Aorta (tissue), 5 donors: ENCODE results near the gene PNPLA2. TPM values are rescaled to one million over a fixed set of nuclear protein-coding genes. Genes with fewer than 3 reads are reported as not detected.

Experiments used
- ATAC-seq: fragments of 200-7000 bp; cut with Tn5 transposase; one replicate; pipeline ENCODE4 v1.9.1; 2022; ENCODE audit warnings: moderate library complexity; ENCODE audit not compliant: low FRiP score
- DNase-seq, 2 donors: peaks; one replicate each; pipeline ENCODE4 v3.0.0-alpha.2; 2020
- H3K27ac ChIP-seq, 2 donors: one replicate each; pipeline ENCODE4 v1.5.1; 2013; ENCODE audit warnings: low read length in 2 of 2, mild to moderate bottlenecking in 2 of 2, moderate library complexity in 2 of 2, control low read depth in 1 of 2, inconsistent platforms in 1 of 2, low read depth in 1 of 2
- H3K27me3 ChIP-seq, 2 donors: one replicate each; pipeline ENCODE4 v1.6.1; 2013; ENCODE audit warnings: control low read depth in 1 of 2, low read length in 1 of 2, mild to moderate bottlenecking in 1 of 2, moderate library complexity in 1 of 2; ENCODE audit not compliant: insufficient read depth in 2 of 2, control insufficient read depth in 1 of 2
- H3K36me3 ChIP-seq, 2 donors: one replicate each; pipeline ENCODE4 v1.6.1; 2013; ENCODE audit warnings: control low read depth in 1 of 2, low read length in 1 of 2, mild to moderate bottlenecking in 1 of 2; ENCODE audit not compliant: insufficient read depth in 2 of 2, control insufficient read depth in 1 of 2
- H3K4me1 ChIP-seq, 2 donors: one replicate each; pipeline ENCODE4 v1.6.1; 2013; ENCODE audit warnings: low read length in 2 of 2, control low read depth in 1 of 2, mild to moderate bottlenecking in 1 of 2, moderate library complexity in 1 of 2; ENCODE audit not compliant: insufficient read depth in 2 of 2, control insufficient read depth in 1 of 2
- H3K4me3 ChIP-seq, 2 donors: one replicate each; pipeline ENCODE4 v1.5.1; 2013; ENCODE audit warnings: low read length in 2 of 2, control low read depth in 1 of 2, mild to moderate bottlenecking in 1 of 2
- H3K9me3 ChIP-seq: one replicate; pipeline ENCODE4 v1.6.1; 2013; ENCODE audit warnings: mild to moderate bottlenecking, low read length; ENCODE audit not compliant: control insufficient read depth
- WGBS, 2 donors: extraction: QIAGEN DNeasy Blood & Tissue Kit; methylation state at CpG; one replicate each; pipeline ENCODE4 v1.1.7; 2013; 5-methylcytosine and 5-hydroxymethylcytosine counted together
- intact Hi-C, 2 donors: fragments of 100-400 bp; cut with DNase I; formaldehyde crosslinking; loops; one replicate each; pipeline versions ENCODE4 v1.14.2 to v1.15.0; 2022
- polyA plus RNA-seq, 2 donors: library from polyadenylated mRNA; stranded (reverse); fragments of 200-250 nt; gene quantifications; one replicate each; pipeline ENCODE4 v1.2.3, GENCODE V29; 2013
- total RNA-seq, 2 donors: library from RNA; stranded (reverse); fragmentation: NEBNext Ultra II Directional; extraction: Animal tissue kit (Norgen Biotek cat#: 25700); gene quantifications; one replicate each; pipeline ENCODE4 v1.2.1, GENCODE V29; 2021
- donor health status: healthy with polysubstance abuse.
- donor health status: Bipolar disorder and iron deficiency.
- donor health status: DM: no; HTN: no; CAD: no.
- donor health status: DM: no; HTN: no; CAD: no.
- donor health status: DM: yes; HTN: yes; CAD: no.

Gene PNPLA2
- total and polyA plus RNA-seq, 4 donors, result 33.7 to 240 (median 118) TPM

GRCh38 chr11:849104-849824, 30.6 kb downstream of the PNPLA2 start:
- H3K4me1 ChIP-seq, result no peaks in the 10 kb centered on the region
- H3K4me3 ChIP-seq, result peak overlapping the region; percentile 23 to 42
- H3K36me3 ChIP-seq, result no peaks in the 10 kb centered on the region
- no peaks in the 10 kb centered on the region for H3K27me3 ChIP-seq
- H3K27ac ChIP-seq, result no peak overlapping the region
- intact Hi-C loops, result loop anchor here (2.0 to 5.0 kb wide), 3 partner anchors 63 to 202 kb away; partner anchors contain the start of gene CHID1 (in 1 of the 2)
- 5 to 7% methylated on average over 54 to 71 of the region's 71 CpGs for WGBS, 2 donors
- no peaks in the 10 kb centered on the region for H3K9me3 ChIP-seq
- DNase-seq (no peak), ATAC-seq (no peak)

- ATAC-seq, result no peak
- Histone ChIP-seq H3K4me3 (peak overlapping the region; percentile 23 to 42), H3K27me3 (no peaks in the 10 kb centered on the region), H3K27ac (no peak overlapping the region), H3K4me1 (no peaks in the 10 kb centered on the region), H3K9me3 (no peaks in the 10 kb centered on the region), H3K36me3 (no peaks in the 10 kb centered on the region)
- intact Hi-C loops, result loop anchor here (2.0 to 5.0 kb wide), 3 partner anchors 62 to 201 kb away; partner anchors contain the start of gene CHID1 (in 1 of the 2)
- WGBS, 2 donors, result 12 to 15% methylated on average over 42 to 97 of the region's 97 CpGs
- no peak for DNase-seq
Observed at GRCh38 chr11:849951-850774, 31.4 kb downstream of the PNPLA2 start.

GRCh38 chr11:850775-851763, 32.4 kb downstream of the PNPLA2 start:
- Histone ChIP-seq H3K9me3 (no peaks in the 10 kb centered on the region), H3K27me3 (no peaks in the 10 kb centered on the region), H3K27ac (no peak overlapping the region), H3K4me1 (no peaks in the 10 kb centered on the region), H3K36me3 (no peaks in the 10 kb centered on the region), H3K4me3 (no peak overlapping the region)
- DNase-seq, result no peak
- 59 to 64% methylated on average over 28 of the region's 28 CpGs for WGBS, 2 donors
- no peak for ATAC-seq
- intact Hi-C loops, result no loop called here

- WGBS, 2 donors, result 85 to 88% methylated on average over 8 to 15 of the region's 15 CpGs
- DNase-seq (no peak), ATAC-seq (no peak)
- no peaks in the 10 kb centered on the region for H3K36me3 ChIP-seq
- no peak overlapping the region for H3K27ac ChIP-seq
- no peaks in the 10 kb centered on the region for H3K9me3 ChIP-seq
- no peaks in the 10 kb centered on the region for H3K27me3 ChIP-seq
- intact Hi-C loops, result no loop called here
- H3K4me1 ChIP-seq, result no peaks in the 10 kb centered on the region
- no peak overlapping the region for H3K4me3 ChIP-seq
Observed at GRCh38 chr11:852762-853161, 34.0 kb downstream of the PNPLA2 start.

GRCh38 chr11:853682-854448, 35.2 kb downstream of the PNPLA2 start:
- H3K9me3 ChIP-seq, result no peaks in the 10 kb centered on the region
- no peak overlapping the region for H3K4me3 ChIP-seq
- no peak overlapping the region for H3K27ac ChIP-seq
- no peaks in the 10 kb centered on the region for H3K36me3 ChIP-seq
- ATAC-seq, result no peak
- no peak for DNase-seq
- WGBS, 2 donors, result 94% methylated on average over 27 of the region's 27 CpGs
- no peaks in the 10 kb centered on the region for H3K27me3 ChIP-seq
- intact Hi-C loops, result no loop called here
- H3K4me1 ChIP-seq, result no peaks in the 10 kb centered on the region

- ATAC-seq, result no peak
- intact Hi-C loops, result no loop called here
- Histone ChIP-seq H3K4me1 (no peaks in the 10 kb centered on the region), H3K27ac (no peak overlapping the region), H3K4me3 (no peak overlapping the region), H3K9me3 (no peaks in the 10 kb centered on the region), H3K27me3 (no peaks in the 10 kb centered on the region), H3K36me3 (no peaks in the 10 kb centered on the region)
- no peak for DNase-seq
- 85 to 86% methylated on average over 18 to 20 of the region's 20 CpGs for WGBS, 2 donors
Observed at GRCh38 chr11:854601-855329, 36.1 kb downstream of the PNPLA2 start.

- Histone ChIP-seq H3K27ac (no peak overlapping the region), H3K4me3 (no peak overlapping the region), H3K9me3 (no peaks in the 10 kb centered on the region), H3K36me3 (no peaks in the 10 kb centered on the region), H3K27me3 (no peaks in the 10 kb centered on the region), H3K4me1 (no peaks in the 10 kb centered on the region)
- DNase-seq, result no peak
- no peak for ATAC-seq
- intact Hi-C loops, result no loop called here
- 78 to 88% methylated on average over 4 to 7 of the region's 7 CpGs for WGBS, 2 donors
Observed at GRCh38 chr11:855330-855674, 36.6 kb downstream of the PNPLA2 start.
